Raji (cell line): ENCODE measurements around the gene UBE2D3.
A peak's percentile ranks its signal among the peaks of the same experiment; 100 is the strongest.

ENCODE experiments used
- POLR2A ChIP-seq: IDR thresholded peaks from 2 replicates; pipeline ENCODE4 v1.6.1; 2011; ENCODE audit warnings: low read depth, low read length, control low read depth; ENCODE audit not compliant: insufficient read depth

Gene UBE2D3

DNA sequence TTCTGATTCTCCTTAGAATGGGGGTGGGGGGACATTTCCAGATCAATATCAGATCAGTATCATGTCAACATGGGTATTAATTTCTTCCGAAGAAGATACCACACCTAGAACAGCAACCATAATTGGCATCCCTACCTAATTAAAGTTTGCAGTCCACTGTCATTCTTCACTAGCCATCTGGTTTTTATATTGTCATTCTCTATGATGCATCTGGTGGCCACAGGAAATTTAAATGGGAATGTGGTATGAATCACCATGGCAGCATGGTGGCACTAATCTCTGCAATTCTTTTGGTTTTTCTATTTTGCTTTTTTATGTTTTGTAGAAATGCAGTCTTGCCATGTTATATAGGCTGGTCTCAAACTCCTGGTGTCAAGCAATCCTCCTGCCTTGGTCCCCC lies 16.6 kb upstream of the UBE2D3 start:
- TF ChIP-seq POLR2A = no peak

DNA sequence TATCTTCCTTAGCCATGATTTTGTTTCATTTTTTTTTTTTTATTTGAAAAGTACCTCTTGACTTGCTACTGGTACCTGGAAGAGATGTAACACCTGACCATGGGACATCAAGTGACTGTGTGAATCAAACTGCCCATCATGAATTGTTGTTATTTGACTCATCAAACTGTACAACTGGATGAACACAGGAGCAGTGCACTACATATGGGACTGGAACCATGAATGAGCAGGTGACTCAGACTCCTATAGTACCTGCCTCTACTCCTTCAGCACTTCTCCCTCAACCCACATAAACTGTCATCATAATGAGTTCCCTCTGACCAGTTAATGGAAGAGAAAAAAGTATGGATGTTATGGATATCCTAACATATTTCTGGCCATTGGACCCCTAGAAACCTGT lies 15.9 kb upstream of the UBE2D3 start:
- TF ChIP-seq POLR2A = no peak

DNA sequence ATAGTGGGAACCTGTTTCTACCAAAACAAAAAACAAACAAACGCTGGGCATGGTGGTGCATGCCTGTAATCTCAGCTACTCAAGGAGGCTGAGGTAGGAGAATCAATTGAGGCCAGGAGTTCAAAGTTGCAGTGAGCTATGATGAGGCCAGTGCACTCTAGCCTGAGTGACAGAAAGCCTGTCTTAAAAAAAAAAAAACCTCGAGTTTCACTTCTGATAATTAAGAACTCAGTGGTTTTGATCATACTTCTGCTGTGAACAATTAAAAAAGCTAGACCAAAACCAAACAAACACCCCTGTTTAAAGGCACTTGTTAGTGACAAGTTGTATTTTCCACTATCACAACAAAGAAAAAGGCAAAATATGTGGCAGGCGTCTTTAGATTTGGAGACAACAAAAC lies 15.0 kb upstream of the UBE2D3 start:
- no peak for TF ChIP-seq POLR2A

DNA sequence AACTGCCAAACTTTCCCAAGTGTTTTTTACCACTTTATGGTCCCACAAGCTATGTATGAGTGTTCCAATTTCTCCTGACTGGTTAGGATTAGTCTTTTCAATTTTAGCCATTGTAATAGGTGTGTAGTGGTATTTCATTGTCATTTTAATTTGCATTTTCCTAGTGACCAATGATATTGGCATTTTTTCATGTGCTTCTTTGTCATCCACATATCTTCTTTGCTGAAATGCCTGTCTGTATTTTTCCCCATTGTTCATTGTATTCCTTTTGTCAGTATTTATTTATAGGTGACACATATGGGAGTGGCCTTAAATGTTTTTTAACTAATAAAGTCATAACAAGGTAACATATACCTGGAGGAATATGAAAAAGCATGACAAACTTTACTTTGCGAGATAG lies 9.2 kb upstream of the UBE2D3 start:
- no peak for TF ChIP-seq POLR2A

DNA sequence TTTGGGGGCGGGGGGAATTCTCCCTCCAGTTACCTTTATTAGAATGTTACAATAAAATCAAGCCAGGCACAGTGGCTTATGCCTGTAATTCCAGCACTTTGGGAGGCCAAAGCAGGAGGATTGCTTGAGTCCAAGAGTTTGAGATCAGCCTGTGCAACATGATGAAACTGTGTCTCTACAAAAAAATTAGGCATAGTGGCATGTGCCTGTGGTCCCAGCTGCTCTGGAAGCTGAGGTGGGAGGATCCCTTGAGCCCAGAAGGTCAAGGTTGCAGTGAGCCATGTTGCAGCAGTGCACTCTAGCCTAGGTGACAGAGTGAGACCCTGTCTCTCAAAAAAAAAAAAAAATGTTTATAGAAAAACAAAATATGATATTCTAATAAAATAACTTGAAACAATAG lies 5.3 kb upstream of the UBE2D3 start:
- TF ChIP-seq POLR2A = no peak

DNA sequence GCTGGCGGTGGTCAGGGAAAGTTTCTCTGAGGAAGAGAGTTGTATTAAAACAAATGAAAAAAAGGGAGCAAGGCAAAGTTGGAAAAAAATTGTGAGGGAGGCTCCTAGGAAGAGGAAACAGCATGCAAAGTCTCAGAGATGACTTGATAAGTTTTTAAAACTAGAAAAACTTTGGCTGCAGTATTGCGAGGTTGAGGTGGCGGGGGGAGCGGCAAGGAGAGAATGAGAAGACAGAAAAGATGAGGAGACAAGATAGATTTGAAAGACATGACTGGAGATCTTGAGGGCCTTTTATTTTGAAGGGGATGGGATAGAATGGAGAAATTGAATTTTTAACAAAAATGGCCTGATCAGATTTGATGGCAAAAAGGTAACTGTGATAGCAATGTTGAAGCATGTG lies 4.8 kb upstream of the UBE2D3 start:
- TF ChIP-seq POLR2A = no peak

DNA sequence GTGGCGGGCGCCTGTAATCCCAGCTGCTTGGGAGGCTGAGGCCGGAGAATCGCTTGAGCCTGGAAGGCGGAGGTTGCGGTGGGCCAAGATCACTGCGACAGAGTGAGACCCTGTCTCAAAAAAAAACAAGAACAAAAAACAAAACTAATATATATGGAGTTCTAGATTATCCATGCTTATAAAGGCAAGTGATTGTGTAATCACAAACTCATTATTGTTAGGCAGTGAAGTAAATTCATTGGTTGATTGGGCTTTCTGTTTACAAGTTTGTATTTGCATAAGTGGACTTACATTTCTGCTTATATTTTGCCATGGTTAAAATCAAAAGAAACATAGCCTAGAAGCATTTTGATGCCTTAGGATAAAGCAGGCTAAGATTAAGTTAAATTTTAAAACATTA lies 2.5 kb upstream of the UBE2D3 start:
- no peak for TF ChIP-seq POLR2A

DNA sequence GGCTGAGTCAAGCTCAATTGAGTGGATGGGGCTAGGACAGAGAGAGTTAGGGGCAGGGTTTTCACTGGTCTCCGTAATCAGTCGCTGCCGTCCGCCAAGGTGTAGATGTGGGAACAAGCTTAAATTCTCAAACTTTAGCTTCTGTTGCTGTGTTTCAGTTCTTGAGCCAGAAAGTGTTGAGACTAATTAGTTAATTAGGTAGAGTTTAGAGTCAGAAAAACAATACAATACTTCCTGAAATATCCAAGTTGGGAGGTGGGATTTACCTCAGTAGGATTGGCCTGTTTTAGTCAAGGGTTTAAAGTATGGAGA lies 1.1 kb upstream of the UBE2D3 start:
- no peak for TF ChIP-seq POLR2A

DNA sequence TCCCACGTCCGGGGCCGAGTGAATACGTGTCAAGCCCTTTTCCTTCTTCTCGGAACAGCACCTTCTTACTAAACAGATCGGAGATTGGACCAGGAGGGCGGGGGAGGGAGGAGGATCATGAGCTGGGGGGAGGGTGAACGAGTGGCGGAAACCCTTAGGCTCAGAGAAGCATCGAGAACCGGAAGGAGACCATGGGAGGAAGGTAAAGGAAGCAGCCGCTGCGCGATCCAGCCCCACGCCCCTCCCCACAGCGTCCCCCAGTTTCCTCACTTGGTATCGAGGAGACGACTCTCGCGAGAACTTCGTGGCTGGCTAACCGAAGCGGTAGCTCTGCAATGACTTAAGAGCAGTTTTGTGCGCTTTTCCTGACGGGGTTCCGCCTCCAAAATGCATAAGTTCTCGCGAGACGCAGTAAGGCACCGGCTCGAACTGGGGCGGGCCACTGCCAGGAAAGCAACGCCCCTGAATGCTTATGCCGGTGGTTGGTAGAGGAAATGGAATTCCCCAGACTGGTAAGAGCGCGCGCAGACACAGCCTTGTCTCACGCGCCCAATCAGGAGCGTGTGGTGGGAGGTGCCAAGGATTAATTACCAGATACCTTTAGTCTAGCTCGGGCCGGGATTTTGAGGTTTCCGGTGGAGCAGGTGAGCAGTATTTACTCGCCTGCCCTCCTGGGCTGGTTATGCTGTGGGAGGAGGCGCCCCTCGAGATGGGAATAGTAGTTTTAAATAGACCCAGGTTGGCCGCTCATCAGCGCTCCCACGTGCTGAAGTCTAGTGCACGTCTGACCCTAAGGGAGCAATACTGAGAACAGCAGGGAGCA lies 534 bp upstream of the UBE2D3 start:
- peak; percentile 80 for TF ChIP-seq POLR2A

DNA sequence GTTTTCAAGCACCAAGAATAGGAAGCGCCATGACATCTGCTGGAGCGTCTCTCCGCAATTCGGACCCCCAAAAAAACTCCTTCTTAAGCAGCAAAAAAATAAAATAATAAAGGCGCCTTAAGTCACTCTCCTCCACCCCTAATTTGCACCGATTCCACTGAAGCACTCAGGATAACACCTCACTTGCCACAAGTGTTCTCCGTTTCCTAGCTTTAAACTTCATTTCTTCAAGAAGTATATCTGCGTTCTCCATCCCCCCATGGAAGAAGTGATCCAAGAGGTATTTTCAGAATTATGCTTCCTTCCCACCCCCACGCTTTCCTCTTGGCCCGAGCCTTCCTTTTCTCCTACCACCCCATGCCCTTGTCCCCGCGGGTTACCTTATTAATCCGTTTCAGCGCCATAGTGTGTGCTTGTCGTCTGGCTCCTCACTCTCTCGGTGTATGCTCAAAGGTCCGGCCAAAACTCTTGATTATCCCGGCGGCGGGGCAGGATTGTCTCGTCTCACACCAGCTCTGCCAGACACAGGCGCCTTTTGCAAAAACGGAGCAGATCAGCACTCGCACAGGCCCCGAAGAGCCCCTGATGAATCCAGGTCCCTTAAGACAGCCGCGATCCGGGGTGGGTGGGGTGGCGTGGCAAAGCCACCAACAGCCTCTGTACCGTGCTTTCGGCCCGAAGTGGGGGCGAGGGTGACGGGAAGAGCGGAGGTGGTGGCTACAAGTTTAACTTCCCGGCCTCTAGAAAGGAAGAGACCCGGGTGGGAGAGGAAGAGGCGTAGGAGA lies 1.1 kb downstream of the UBE2D3 start:
- TF ChIP-seq POLR2A = no peak

DNA sequence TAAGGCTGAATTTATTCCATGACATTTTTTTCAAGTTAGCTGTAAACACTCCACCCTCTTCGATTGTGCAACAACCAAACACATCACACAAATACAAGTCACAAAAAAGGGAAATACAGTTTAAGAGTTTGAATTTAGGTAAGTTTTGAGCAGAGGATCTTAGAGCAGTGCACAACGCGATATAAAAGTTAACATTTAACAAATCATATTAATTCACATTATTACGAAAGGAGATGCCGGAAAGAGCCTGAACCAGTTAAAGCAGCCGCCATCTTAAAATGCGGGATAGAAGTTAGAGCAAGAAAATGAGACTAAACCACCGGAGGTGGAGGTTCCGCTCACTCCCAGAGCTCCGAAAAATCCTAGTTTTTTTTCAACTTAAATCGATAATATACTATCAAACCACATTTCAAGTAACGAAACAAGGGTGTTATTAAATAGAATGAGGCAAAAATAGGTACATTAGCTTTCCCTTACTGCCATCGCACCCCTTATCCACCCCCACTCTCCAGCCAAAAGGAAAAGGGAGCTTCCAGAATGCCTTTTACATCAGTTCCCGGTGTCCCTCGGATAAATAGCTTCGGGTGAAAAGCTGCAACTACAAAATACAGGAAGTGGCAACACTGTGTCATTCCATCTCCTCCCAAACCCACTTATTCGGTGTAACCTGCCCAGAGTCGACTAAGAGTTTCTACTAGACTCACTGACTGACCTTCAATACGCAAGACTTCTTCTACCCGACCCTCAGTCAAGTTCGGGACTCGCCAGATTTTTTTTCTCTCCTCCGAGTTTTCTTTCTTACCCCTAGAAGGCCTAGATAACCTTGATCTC lies 1.9 kb downstream of the UBE2D3 start:
- no peak for TF ChIP-seq POLR2A

DNA sequence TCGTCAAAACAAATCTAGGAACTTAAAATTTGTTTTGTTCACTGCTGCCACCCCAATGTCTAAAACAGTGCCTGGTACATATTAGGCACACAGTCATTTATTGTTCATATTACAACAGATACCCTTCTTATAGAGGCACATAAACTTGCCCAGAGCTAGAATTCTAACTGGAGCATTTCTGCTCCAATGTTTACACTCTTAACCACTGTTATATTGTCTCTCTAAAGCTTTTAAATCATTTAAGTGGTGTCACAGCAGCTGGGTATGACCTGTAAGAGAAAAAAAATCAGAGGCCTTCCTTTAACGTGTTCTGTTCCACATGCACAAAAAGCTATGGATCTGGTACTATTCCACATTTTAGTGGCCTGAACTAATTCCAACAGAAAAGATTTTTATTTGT lies 3.0 kb downstream of the UBE2D3 start:
- TF ChIP-seq POLR2A = no peak

DNA sequence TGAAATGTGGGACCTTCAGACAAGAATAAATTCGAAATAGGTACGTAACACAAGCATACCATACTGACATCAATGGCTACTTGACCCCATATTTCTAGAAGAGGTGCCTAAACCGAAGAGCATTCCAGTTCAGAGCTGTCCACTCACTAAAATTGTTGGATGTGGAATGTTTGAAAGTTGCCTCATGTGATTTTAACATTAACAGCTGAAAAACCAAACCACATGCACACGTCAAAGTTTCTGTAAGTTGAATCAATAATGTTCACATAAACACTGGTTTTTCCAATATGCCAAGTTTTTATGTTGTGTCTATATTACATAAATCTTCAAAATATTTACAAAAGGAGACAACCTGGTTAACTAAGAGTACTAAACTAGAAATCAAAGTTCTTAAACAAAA lies 3.5 kb downstream of the UBE2D3 start:
- no peak for TF ChIP-seq POLR2A

DNA sequence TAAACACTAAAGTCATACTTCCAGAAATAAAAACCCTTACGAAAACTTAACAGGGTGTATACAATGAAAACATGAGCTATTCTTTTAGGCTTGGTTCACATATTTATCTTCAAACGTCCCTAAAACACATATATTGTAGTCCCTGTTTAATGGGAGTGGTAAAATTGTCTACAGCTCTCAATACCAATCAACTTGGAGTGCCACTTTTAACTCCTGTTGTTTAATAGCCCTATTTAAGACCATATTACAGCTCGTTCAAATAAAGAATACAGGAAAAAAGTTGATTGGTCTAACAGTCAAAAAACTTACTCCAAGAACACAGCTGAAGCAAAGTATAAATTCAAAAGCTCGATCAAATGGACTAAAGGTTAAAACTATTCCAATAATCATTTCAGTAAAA lies 3.9 kb downstream of the UBE2D3 start:
- no peak for TF ChIP-seq POLR2A

DNA sequence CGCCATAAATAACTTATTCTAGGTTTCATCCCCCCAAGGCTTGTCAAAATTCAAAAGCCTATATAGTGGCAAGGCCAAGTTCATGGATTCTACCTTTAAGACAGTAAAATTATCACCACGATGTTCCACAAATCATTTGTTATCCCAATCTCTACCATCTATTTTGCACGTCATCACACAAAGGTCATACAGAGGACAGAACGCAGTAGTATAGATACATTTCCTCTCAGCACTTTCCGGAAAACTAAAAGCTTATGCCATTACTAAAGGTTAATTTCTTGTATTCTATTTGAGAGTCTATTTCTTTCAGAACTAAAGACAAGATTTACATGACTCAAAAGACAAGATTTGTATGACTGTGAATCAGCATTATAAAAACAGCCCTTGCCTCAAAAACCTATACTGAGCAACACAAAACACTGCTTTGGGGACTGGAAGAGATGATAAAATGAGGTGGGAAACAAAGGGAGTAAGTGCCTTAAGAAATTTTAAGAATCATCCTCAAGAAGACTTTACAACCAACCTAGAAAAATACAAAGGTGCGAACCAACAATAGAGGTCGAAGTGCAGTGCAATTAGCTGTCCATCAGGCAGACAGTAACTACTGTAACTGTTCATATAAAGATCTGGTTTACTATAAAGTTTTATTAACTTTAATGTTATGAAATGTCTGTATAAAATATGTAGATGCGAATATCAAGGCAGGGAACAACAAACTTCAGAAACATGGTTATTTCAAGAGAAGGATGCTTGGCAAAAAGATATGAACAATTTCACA lies 7.6 kb downstream of the UBE2D3 start:
- no peak for TF ChIP-seq POLR2A
